Measurements from ENCODE around the gene SLC30A1.
"Not testable (repeated sequence)": the region's sequence is repeated elsewhere in the genome, so short reads cannot be mapped to it uniquely, and the experiment has no call there.

Gene SLC30A1

GRCh38 chr1:211578640-211579439, at the start of gene SLC30A1:
Gene SLC30A1, minus strand, starts transcription at chr1:211579161. Its CDS starts 549 bp downstream, at chr1:211578612.
- DNase-seq = peak; percentile 98 to 99

GRCh38 chr1:211628417-211628816, 49.5 kb upstream of the SLC30A1 start:
- DNase-seq = no peak

GRCh38 chr1:211627259-211627658, 48.3 kb upstream of the SLC30A1 start:
- DNase-seq = no peak

- DNase-seq = not testable (repeated sequence)
These were observed 46.9 kb upstream of the SLC30A1 start for GRCh38 chr1:211625866-211626265.

GRCh38 chr1:211625040-211625439, 46.1 kb upstream of the SLC30A1 start:
- DNase-seq = peak; percentile 48 to 59

- no peak for DNase-seq
These were observed 44.6 kb upstream of the SLC30A1 start for GRCh38 chr1:211623515-211623914.

GRCh38 chr1:211621447-211622198, 42.7 kb upstream of the SLC30A1 start:
- no peak for DNase-seq

GRCh38 chr1:211620097-211620496, 41.1 kb upstream of the SLC30A1 start:
- no peak for DNase-seq

- no peak for DNase-seq
These were observed 40.4 kb upstream of the SLC30A1 start for GRCh38 chr1:211619033-211619996.

- no peak for DNase-seq
These were observed 38.0 kb upstream of the SLC30A1 start for GRCh38 chr1:211616965-211617297.

GRCh38 chr1:211616231-211616964, 37.4 kb upstream of the SLC30A1 start:
- DNase-seq = no peak

- no peak for DNase-seq
These were observed 35.7 kb upstream of the SLC30A1 start for GRCh38 chr1:211614615-211615014.

GRCh38 chr1:211613951-211614350, 35.0 kb upstream of the SLC30A1 start:
- no peak for DNase-seq

- peak in 1 of 2 donors; percentile 77 for DNase-seq
These were observed 34.4 kb upstream of the SLC30A1 start for GRCh38 chr1:211613108-211613947.

GRCh38 chr1:211612786-211613107, 33.8 kb upstream of the SLC30A1 start:
- DNase-seq = no peak

- no peak for DNase-seq
These were observed 32.9 kb upstream of the SLC30A1 start for GRCh38 chr1:211611818-211612217.

GRCh38 chr1:211610779-211611556, 32.0 kb upstream of the SLC30A1 start:
- DNase-seq = no peak

- no peak for DNase-seq
These were observed 30.4 kb upstream of the SLC30A1 start for GRCh38 chr1:211609120-211610024.

- no peak for DNase-seq
These were observed 29.0 kb upstream of the SLC30A1 start for GRCh38 chr1:211607754-211608473.

All from CD4-positive, alpha-beta T cell treated with Interleukin-1 beta for 1 hour (primary cell).